HCT116 (cell line): ENCODE data around the gene TMEM132D.

Experiments
- CEBPB ChIP-seq: IDR thresholded peaks from 2 replicates; pipeline ENCODE4 v1.6.1; 2012; ENCODE audit warnings: low read depth
- EZH2 ChIP-seq: fragments of 200-600 bp; sonication (generic); IDR thresholded peaks from 2 replicates; pipeline ENCODE4 v1.6.1; 2017; ENCODE audit warnings: antibody characterized with exemption, mixed run types
- POLR2AphosphoS5 ChIP-seq: IDR thresholded peaks from 2 replicates; pipeline ENCODE4 v1.6.1; 2011; ENCODE audit warnings: mild to moderate bottlenecking, low read depth, low read length, moderate library complexity
- TCF7L2 ChIP-seq: IDR thresholded peaks from 2 replicates; pipeline ENCODE4 v1.7.0; 2011; ENCODE audit warnings: borderline replicate concordance, inconsistent platforms; ENCODE audit not compliant: insufficient read depth, insufficient read length; ENCODE audit errors: extremely low read depth

DNA sequence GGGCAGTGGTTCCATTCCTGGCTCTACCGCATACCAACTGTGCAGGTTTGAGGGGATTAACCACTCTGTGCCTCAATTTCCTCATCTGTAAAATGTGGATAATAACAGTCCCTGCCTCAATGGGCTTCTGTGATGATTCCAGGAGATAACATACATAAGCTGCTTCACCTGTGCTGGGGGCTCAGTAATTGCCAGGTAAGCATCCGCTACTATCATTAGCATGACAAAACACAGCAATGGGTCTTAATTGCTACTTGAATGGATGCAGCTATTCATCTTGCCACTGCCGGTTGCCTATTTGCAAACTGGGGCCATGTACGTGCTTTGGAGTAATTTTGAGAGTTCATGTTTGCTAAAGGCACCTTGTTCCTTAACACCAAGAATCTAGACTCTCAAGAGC, 132.6 kb downstream of the TMEM132D start:
- TF ChIP-seq POLR2AphosphoS5, result no peak
- no peak for TF ChIP-seq CEBPB
- TF ChIP-seq TCF7L2, result no peak
- no peak for TF ChIP-seq EZH2
